Uterus (tissue), 2 donors: ENCODE measurements around the gene TLE3.

ENCODE experiments used
- POLR2A ChIP-seq, 2 donors: fragments of 450-650 bp; IDR thresholded peaks; one replicate each; pipeline ENCODE4 v1.6.1; 2016; ENCODE audit warnings: antibody characterized with exemption in 2 of 2, mild to moderate bottlenecking in 1 of 2, moderate library complexity in 1 of 2
- TF ChIP-seq, protein P1 (sequence below), 4 experiments: fragments of 200-600 bp in 2 of 4; fragments of 450-650 bp in 2 of 4; sonication (generic) in 2 of 4; IDR thresholded peaks; one replicate each; pipeline ENCODE4 v1.5.1; 2016 to 2019; ENCODE audit warnings: antibody characterized with exemption in 4 of 4, mild to moderate bottlenecking in 2 of 4, moderate library complexity in 1 of 4

DNA sequence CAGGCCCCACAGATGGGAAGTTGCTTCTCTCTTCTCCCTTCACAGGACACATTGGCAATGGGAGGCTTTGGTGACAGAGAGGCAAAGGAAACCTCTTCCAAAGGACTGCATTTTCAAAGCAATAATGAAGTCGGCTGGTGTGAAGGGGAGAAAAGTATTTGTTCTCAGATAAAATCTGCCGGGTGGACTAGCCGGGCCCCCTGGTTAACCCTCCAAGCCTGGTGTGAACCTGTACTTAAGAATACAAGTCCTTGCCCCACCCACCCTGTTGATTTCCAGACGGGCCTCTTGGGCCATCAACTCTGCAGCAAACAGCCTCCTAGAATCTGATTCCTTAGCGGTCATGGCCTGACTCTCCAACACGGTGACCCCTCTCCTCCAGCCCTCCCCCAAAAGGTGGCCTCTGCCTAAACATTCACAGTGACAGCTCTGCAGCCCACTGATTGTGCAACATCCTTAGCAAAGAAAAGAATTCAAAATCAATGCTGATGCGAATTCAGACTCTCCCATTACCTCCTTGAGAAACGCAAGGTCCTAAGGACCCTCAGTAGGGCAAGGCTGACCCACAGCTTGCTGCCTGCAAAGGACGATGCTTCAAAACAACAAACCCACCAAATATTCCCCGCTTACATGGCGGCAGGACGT is 9.9 kb downstream of the TLE3 start:
- TF ChIP-seq POLR2A (IDR thresholded peaks at IDR 0.05) = no peak
- TF ChIP-seq, protein P1, sequence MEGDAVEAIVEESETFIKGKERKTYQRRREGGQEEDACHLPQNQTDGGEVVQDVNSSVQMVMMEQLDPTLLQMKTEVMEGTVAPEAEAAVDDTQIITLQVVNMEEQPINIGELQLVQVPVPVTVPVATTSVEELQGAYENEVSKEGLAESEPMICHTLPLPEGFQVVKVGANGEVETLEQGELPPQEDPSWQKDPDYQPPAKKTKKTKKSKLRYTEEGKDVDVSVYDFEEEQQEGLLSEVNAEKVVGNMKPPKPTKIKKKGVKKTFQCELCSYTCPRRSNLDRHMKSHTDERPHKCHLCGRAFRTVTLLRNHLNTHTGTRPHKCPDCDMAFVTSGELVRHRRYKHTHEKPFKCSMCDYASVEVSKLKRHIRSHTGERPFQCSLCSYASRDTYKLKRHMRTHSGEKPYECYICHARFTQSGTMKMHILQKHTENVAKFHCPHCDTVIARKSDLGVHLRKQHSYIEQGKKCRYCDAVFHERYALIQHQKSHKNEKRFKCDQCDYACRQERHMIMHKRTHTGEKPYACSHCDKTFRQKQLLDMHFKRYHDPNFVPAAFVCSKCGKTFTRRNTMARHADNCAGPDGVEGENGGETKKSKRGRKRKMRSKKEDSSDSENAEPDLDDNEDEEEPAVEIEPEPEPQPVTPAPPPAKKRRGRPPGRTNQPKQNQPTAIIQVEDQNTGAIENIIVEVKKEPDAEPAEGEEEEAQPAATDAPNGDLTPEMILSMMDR (IDR thresholded peaks at IDR 0.05) = no peak
